Spleen (tissue), 11 donors: ENCODE measurements around the gene APP. TPM values are rescaled to one million over a fixed set of nuclear protein-coding genes. Genes with fewer than 3 reads are reported as not detected.
A peak's percentile ranks its signal among the peaks of the same experiment; 100 is the strongest.

Source experiments
- DNase-seq: peaks from one replicate; pipeline ENCODE4 v3.0.0-alpha.2; 2020
- H3K27ac ChIP-seq, 8 donors: fragments of 200-600 bp; sonication (generic) in 7 of 8; 1 replicate in 4 of 8; 2 replicates in 4 of 8; pipeline versions ENCODE4 v1.5.0 to v1.8.0; 2016 to 2021; ENCODE audit warnings: inconsistent platforms in 4 of 8, mild to moderate bottlenecking in 4 of 8, moderate library complexity in 1 of 8
- H3K27me3 ChIP-seq, 7 donors: fragments of 200-600 bp; sonication (generic) in 6 of 7; replicated peaks in 1 of 7; 1 replicate in 4 of 7; 2 replicates in 3 of 7; pipeline versions ENCODE4 v1.5.0 to v1.8.0; 2016 to 2021; ENCODE audit warnings: inconsistent platforms in 3 of 7, mild to moderate bottlenecking in 1 of 7
- H3K36me3 ChIP-seq, 6 donors: fragments of 200-600 bp; sonication (generic) in 5 of 6; 1 replicate in 4 of 6; 2 replicates in 2 of 6; pipeline versions ENCODE4 v1.5.0 to v1.8.0; 2016 to 2021; ENCODE audit warnings: inconsistent platforms in 2 of 6
- H3K4me1 ChIP-seq, 6 donors: fragments of 200-600 bp; sonication (generic) in 5 of 6; 1 replicate in 3 of 6; 2 replicates in 3 of 6; pipeline versions ENCODE4 v1.5.0 to v1.8.0; 2016 to 2021; ENCODE audit warnings: inconsistent platforms in 3 of 6
- H3K4me3 ChIP-seq, 8 donors: fragments of 200-600 bp; sonication (generic) in 7 of 8; 1 replicate in 4 of 8; 2 replicates in 4 of 8; pipeline versions ENCODE4 v1.5.0 to v1.8.0; 2016 to 2021; ENCODE audit warnings: inconsistent platforms in 4 of 8, mild to moderate bottlenecking in 4 of 8, moderate library complexity in 2 of 8
- H3K9me3 ChIP-seq, 8 donors: fragments of 200-600 bp; sonication (generic) in 7 of 8; 1 replicate in 4 of 8; 2 replicates in 4 of 8; pipeline versions ENCODE4 v1.5.0 to v1.8.0; 2016 to 2021; ENCODE audit warnings: inconsistent platforms in 4 of 8
- CTCF ChIP-seq, 11 experiments: fragments of 200-600 bp in 7 of 11; fragments of 450-650 bp in 4 of 11; sonication (generic) in 4 of 11; IDR thresholded peaks in 8 of 11; conservative IDR thresholded peaks in 3 of 11; 1 replicate in 7 of 11; 2 replicates in 4 of 11; pipeline versions ENCODE4 v1.4.0 to v1.8.0; 2016 to 2021; ENCODE audit warnings: antibody characterized with exemption in 11 of 11, inconsistent platforms in 4 of 11, mild to moderate bottlenecking in 1 of 11
- POLR2A ChIP-seq, 3 donors: fragments of 450-650 bp; IDR thresholded peaks; one replicate each; pipeline ENCODE4 v1.5.1; 2017; ENCODE audit warnings: antibody characterized with exemption in 3 of 3, mild to moderate bottlenecking in 1 of 3
- POLR2AphosphoS5 ChIP-seq, 3 donors: sonication (generic); formaldehyde crosslinking; IDR thresholded peaks; one replicate each; pipeline ENCODE4 v1.5.1; 2017; ENCODE audit warnings: antibody characterized with exemption in 3 of 3
- WGBS, 5 donors: extraction: QIAGEN DNeasy Blood & Tissue Kit in 3 of 5; methylation state at CpG; one replicate each; pipeline versions ENCODE4 v1.1.5 to v1.1.7; 2013 to 2018; 5-methylcytosine and 5-hydroxymethylcytosine counted together
- intact Hi-C: fragments of 100-400 bp; cut with DNase I; formaldehyde crosslinking; loops from one replicate; pipeline ENCODE4 v1.15.0; 2023; ENCODE audit warnings: low total_unique reads
- polyA plus RNA-seq, 3 donors: library from polyadenylated mRNA; stranded (reverse); fragments of 200-250 nt; gene quantifications; one replicate each; pipeline ENCODE4 v1.2.1, GENCODE V29; 2013
- total RNA-seq, 7 donors: library from RNA; depleted of rRNA in 3 of 7; stranded (reverse); fragments of >200 nt in 3 of 7; fragmentation: NEBNext Ultra II Directional in 4 of 7; extraction: Animal tissue kit (Norgen Biotek cat#: 25700) in 4 of 7; gene quantifications; one replicate each; pipeline versions ENCODE4 v1.1.0 to v1.2.1, GENCODE V29; 2016 to 2021
- donor health status: healthy with polysubstance abuse.
- donor health status: DM: no; HTN: no; CAD: no; lungs with moderate emphysema.
- donor health status: DM: no; HTN: no; CAD: no.
- donor health status: Bipolar disorder and iron deficiency.
- donor health status: healthy.
- donor health status: DM: no; HTN: no; CAD: no.
- donor health status: DM: yes; HTN: yes; CAD: no.

Gene APP
- total and polyA plus RNA-seq, 10 donors: 25.3 to 398 (median 282) TPM

DNA sequence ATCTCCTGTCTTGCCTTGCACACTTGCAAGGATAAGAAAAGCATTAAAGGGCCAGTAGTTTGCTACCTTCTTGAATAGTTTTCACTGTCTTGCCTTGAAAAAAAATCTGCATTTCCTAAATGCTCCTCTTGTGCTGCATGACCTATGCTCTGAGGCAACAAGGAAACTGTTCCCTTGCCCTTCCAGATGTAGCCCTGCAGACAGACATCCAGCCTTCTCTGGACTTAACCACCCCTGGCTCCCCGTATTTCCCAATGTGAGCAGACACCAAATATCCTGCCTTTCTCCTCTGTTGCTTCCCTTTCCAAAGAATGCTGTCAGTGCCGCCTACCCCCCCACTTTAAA is 258.2 kb downstream of the APP start:
- no peaks in the 10 kb centered on the region for H3K27me3 ChIP-seq
- DNase-seq: no peak
- peak overlapping the region in 1 of 8 donors; percentile 26 for H3K27ac ChIP-seq
- peaks cover 0 to 22% (median 7%) of the 10 kb centered on the region in 6 donors for H3K4me1 ChIP-seq
- H3K9me3 ChIP-seq: no peaks in the 10 kb centered on the region
- H3K4me3 ChIP-seq: no peak overlapping the region
- peaks cover 0 to 18% (median 0%) of the 10 kb centered on the region in 6 donors for H3K36me3 ChIP-seq
- intact Hi-C loops: no loop called here
- TF ChIP-seq CTCF (IDR thresholded peaks at IDR 0.05 in 8 of 11, conservative IDR thresholded peaks at IDR 0.05 in 3 of 11) (no peak), POLR2AphosphoS5 (IDR thresholded peaks at IDR 0.05) (no peak), POLR2A (IDR thresholded peaks at IDR 0.05) (no peak)
- WGBS, 5 donors: 64 to 81% (median 71%) methylated on average over 2 of the region's 2 CpGs

- peak overlapping the region in 1 of 8 donors; percentile 26 for H3K27ac ChIP-seq
- no peak for DNase-seq
- intact Hi-C loops: no loop called here
- H3K4me1 ChIP-seq: peaks cover 0 to 22% (median 7%) of the 10 kb centered on the region in 6 donors
- no peak for TF ChIP-seq CTCF (IDR thresholded peaks at IDR 0.05 in 8 of 11, conservative IDR thresholded peaks at IDR 0.05 in 3 of 11)
- TF ChIP-seq POLR2AphosphoS5 (IDR thresholded peaks at IDR 0.05): peak; percentile 46 to 64 (median 48)
- no peak for TF ChIP-seq POLR2A (IDR thresholded peaks at IDR 0.05)
- no peaks in the 10 kb centered on the region for H3K27me3 ChIP-seq
- H3K9me3 ChIP-seq: no peaks in the 10 kb centered on the region
- 81 to 90% (median 86%) methylated on average over 20 of the region's 20 CpGs for WGBS, 5 donors
- no peak overlapping the region for H3K4me3 ChIP-seq
- peaks cover 0 to 18% (median 0%) of the 10 kb centered on the region in 6 donors for H3K36me3 ChIP-seq
These were observed 258.7 kb downstream of the APP start for GRCh38 chr21:25911730-25912401.

GRCh38 chr21:25910809-25911208 is 259.8 kb downstream of the APP start:
- TF ChIP-seq CTCF (IDR thresholded peaks at IDR 0.05 in 8 of 11, conservative IDR thresholded peaks at IDR 0.05 in 3 of 11) (no peak), POLR2A (IDR thresholded peaks at IDR 0.05) (no peak), POLR2AphosphoS5 (IDR thresholded peaks at IDR 0.05) (no peak)

DNA sequence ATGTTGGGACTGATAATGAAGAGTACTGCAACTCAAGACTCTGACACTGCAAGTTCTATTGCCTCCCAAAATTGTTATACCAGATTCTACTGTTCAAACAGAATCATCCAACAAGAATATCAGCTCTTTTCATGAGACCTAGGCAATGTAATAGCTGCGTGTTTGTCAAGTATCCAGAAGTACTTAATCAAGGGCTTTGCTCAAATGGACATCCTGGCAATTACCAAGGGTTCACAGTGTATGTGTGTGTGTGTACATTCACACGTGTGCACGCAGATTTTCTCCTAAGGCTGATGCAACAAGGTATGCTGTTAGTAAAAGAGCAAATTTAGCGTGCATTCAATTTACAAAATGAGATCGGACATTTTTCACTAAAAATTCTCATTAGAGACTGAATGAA is 261.2 kb downstream of the APP start:
- WGBS, 5 donors: 90 to 94% (median 93%) methylated on average over 5 of the region's 5 CpGs
- intact Hi-C loops: loop anchor here (10.0 kb wide), 1 partner anchor 45 kb away; no protein-coding TSS in a partner anchor
- Histone ChIP-seq H3K4me3 (no peak overlapping the region), H3K36me3 (peaks cover 0 to 37% (median 0%) of the 10 kb centered on the region in 6 donors), H3K4me1 (peaks cover 0 to 23% (median 7%) of the 10 kb centered on the region in 6 donors), H3K27me3 (no peaks in the 10 kb centered on the region), H3K9me3 (no peaks in the 10 kb centered on the region), H3K27ac (no peak overlapping the region)
- TF ChIP-seq CTCF (IDR thresholded peaks at IDR 0.05 in 8 of 11, conservative IDR thresholded peaks at IDR 0.05 in 3 of 11): no peak
- no peak for TF ChIP-seq POLR2A (IDR thresholded peaks at IDR 0.05)
- no peak for TF ChIP-seq POLR2AphosphoS5 (IDR thresholded peaks at IDR 0.05)
- DNase-seq: no peak

More at GRCh38 chr21:25910809-25911208, 259.8 kb downstream of the APP start:
- no peak overlapping the region for H3K27ac ChIP-seq
- DNase-seq: no peak
- intact Hi-C loops: no loop called here
- peaks cover 0 to 28% (median 0%) of the 10 kb centered on the region in 6 donors for H3K36me3 ChIP-seq
- H3K4me3 ChIP-seq: no peak overlapping the region
- no peaks in the 10 kb centered on the region for H3K27me3 ChIP-seq
- 91 to 100% (median 98%) methylated on average over 1 of the region's 1 CpG for WGBS, 5 donors
- no peaks in the 10 kb centered on the region for H3K9me3 ChIP-seq
- H3K4me1 ChIP-seq: peaks cover 0 to 22% (median 7%) of the 10 kb centered on the region in 6 donors
